OCI-LY7 (cell line): ENCODE measurements around the gene BCL10. TPM values are rescaled to one million over a fixed set of nuclear protein-coding genes. Genes with fewer than 3 reads are reported as not detected.

Experiments
- BruUV-seq: library from RNA; stranded (reverse); fragments of 400-500 nt; replicated peaks from 2 replicates; lab custom pipeline; 2021; lab: Mats Ljungman, UMichigan
- CTCF ChIA-PET: fragments of 300-600 bp; sonication (Branson Sonifier 250); formaldehyde crosslinking; loops from one replicate; lab custom pipeline; 2022; ENCODE audit warnings: antibody characterized with exemption; ENCODE audit not compliant: unreplicated experiment; lab: Charles Lee
- POLR2A ChIA-PET: fragments of 300-600 bp; sonication (Branson Sonifier 250); formaldehyde crosslinking; loops from one replicate; lab custom pipeline; 2022; ENCODE audit warnings: antibody characterized with exemption; lab: Charles Lee
- DNase-seq: peaks from one replicate; pipeline ENCODE4 v3.0.0-alpha.2; 2015; ENCODE audit warnings: low spot score
- H2AFZ ChIP-seq: fragments of 200-600 bp; sonication (generic), shearing (Covaris generic); 2 replicates; pipeline ENCODE4 v1.6.1; 2014; ENCODE audit warnings: mild to moderate bottlenecking, antibody characterized with exemption, low read length, moderate library complexity
- H3K27ac ChIP-seq: fragments of 200-600 bp; sonication (generic); 2 replicates; pipeline ENCODE4 v1.5.1; 2014; ENCODE audit warnings: mixed run types, low read depth, mild to moderate bottlenecking, moderate library complexity, low read length, inconsistent platforms; ENCODE audit not compliant: poor library complexity, severe bottlenecking
- H3K36me3 ChIP-seq: fragments of 200-600 bp; sonication (generic); 2 replicates; pipeline ENCODE4 v1.6.1; 2014; ENCODE audit warnings: mild to moderate bottlenecking, antibody characterized with exemption, low read length, moderate library complexity, mixed read lengths; ENCODE audit not compliant: insufficient read depth
- H3K4me1 ChIP-seq: fragments of 200-600 bp; sonication (generic); 2 replicates; pipeline ENCODE4 v1.5.1; 2014; ENCODE audit warnings: mild to moderate bottlenecking, low read length; ENCODE audit not compliant: insufficient read depth, poor library complexity, severe bottlenecking
- H3K4me2 ChIP-seq: fragments of 200-600 bp; sonication (generic); 2 replicates; pipeline ENCODE4 v1.6.1; 2014; ENCODE audit warnings: mild to moderate bottlenecking, low read length
- H3K4me3 ChIP-seq: fragments of 200-600 bp; sonication (generic); 2 replicates; pipeline ENCODE4 v1.5.1; 2014; ENCODE audit warnings: mild to moderate bottlenecking, low read depth, low read length; ENCODE audit not compliant: poor library complexity, severe bottlenecking
- H3K79me2 ChIP-seq: fragments of 200-600 bp; sonication (generic); 2 replicates; pipeline ENCODE4 v1.6.1; 2016; ENCODE audit warnings: low read depth, mild to moderate bottlenecking, low read length, moderate library complexity, mixed read lengths; ENCODE audit not compliant: insufficient read depth
- H3K9me2 ChIP-seq: fragments of 200-600 bp; sonication (generic); 2 replicates; pipeline ENCODE4 v1.6.1; 2016; ENCODE audit warnings: mild to moderate bottlenecking, low read length, mixed read lengths; ENCODE audit not compliant: insufficient read depth
- H3K9me3 ChIP-seq: fragments of 200-600 bp; sonication (generic); 2 replicates; pipeline ENCODE4 v1.6.1; 2014; ENCODE audit warnings: mild to moderate bottlenecking, mixed run types, low read length, mixed read lengths
- H4K20me1 ChIP-seq: fragments of 200-600 bp; sonication (generic); 2 replicates; pipeline ENCODE4 v1.6.1; 2014; ENCODE audit warnings: mild to moderate bottlenecking, antibody characterized with exemption, low read length, moderate library complexity, mixed read lengths; ENCODE audit not compliant: insufficient read depth
- CTCF ChIP-seq: fragments of 200-600 bp; sonication (generic); conservative IDR thresholded peaks from 2 replicates; pipeline ENCODE4 v1.5.1; 2014; ENCODE audit warnings: mild to moderate bottlenecking, antibody characterized with exemption, low read length, moderate library complexity, mixed read lengths
- EZH2phosphoT487 ChIP-seq: fragments of 200-600 bp; sonication (generic); IDR thresholded peaks from 2 replicates; pipeline ENCODE4 v1.6.1; 2018; ENCODE audit warnings: low read depth, borderline replicate concordance, mild to moderate bottlenecking, mixed run types, antibody characterized with exemption, low read length, moderate library complexity, mixed read lengths
- intact Hi-C: fragments of 100-400 bp; cut with micrococcal nuclease; formaldehyde crosslinking; loops from one replicate; pipeline ENCODE4 v1.10.0; 2022; ENCODE audit not compliant: unreplicated experiment
- total RNA-seq, 2 experiments: library from RNA; depleted of rRNA in 1 of 2; stranded (reverse); fragments of >200 nt in 1 of 2; shearing (Covaris generic) in 1 of 2; gene quantifications; 2 replicates each; pipeline ENCODE4 v1.2.3, GENCODE V29; 2014 to 2022

Gene BCL10
- total RNA-seq, 2 experiments from 2014 or later = 17.4 to 29.0 TPM

GRCh38 chr1:85323770-85324169 is 47.3 kb upstream of the BCL10 start:
- TF ChIP-seq EZH2phosphoT487 = no peak
- no peak for TF ChIP-seq CTCF
- no peaks in the 10 kb centered on the region for H4K20me1 ChIP-seq
- intact Hi-C loops = no loop called here
- H3K9me2 ChIP-seq = no peaks in the 10 kb centered on the region
- no peaks in the 10 kb centered on the region for H3K79me2 ChIP-seq
- no peak overlapping the region for H3K4me3 ChIP-seq
- no peak overlapping the region for H2AFZ ChIP-seq
- H3K27ac ChIP-seq = no peak overlapping the region
- no peaks in the 10 kb centered on the region for H3K36me3 ChIP-seq
- no peaks in the 10 kb centered on the region for H3K4me1 ChIP-seq
- no peak for DNase-seq
- ChIA-PET POLR2A (interaction anchor here (0.7 kb wide), 1 partner anchor 18 kb away, joined by 5 read pairs; no protein-coding TSS in a partner anchor), CTCF (interaction anchor here (0.6 kb wide), 1 partner anchor 284 kb away, joined by 3 read pairs; no protein-coding TSS in a partner anchor)
- H3K9me3 ChIP-seq = no peaks in the 10 kb centered on the region
- no peak overlapping the region for H3K4me2 ChIP-seq
- BruUV-seq = no TSS peak

- Histone ChIP-seq H2AFZ (no peak overlapping the region), H3K9me2 (no peaks in the 10 kb centered on the region), H3K36me3 (no peaks in the 10 kb centered on the region), H3K4me2 (no peak overlapping the region), H3K4me3 (no peak overlapping the region), H3K79me2 (no peaks in the 10 kb centered on the region), H3K27ac (no peak overlapping the region), H3K4me1 (no peaks in the 10 kb centered on the region), H3K9me3 (no peaks in the 10 kb centered on the region), H4K20me1 (no peaks in the 10 kb centered on the region)
- BruUV-seq = no TSS peak
- DNase-seq = no peak
- CTCF ChIA-PET = no interaction called here
- POLR2A ChIA-PET = no interaction called here
- no peak for TF ChIP-seq CTCF
- TF ChIP-seq EZH2phosphoT487 = no peak
- intact Hi-C loops = no loop called here
These were observed 46.2 kb upstream of the BCL10 start for GRCh38 chr1:85322655-85323054.

DNA sequence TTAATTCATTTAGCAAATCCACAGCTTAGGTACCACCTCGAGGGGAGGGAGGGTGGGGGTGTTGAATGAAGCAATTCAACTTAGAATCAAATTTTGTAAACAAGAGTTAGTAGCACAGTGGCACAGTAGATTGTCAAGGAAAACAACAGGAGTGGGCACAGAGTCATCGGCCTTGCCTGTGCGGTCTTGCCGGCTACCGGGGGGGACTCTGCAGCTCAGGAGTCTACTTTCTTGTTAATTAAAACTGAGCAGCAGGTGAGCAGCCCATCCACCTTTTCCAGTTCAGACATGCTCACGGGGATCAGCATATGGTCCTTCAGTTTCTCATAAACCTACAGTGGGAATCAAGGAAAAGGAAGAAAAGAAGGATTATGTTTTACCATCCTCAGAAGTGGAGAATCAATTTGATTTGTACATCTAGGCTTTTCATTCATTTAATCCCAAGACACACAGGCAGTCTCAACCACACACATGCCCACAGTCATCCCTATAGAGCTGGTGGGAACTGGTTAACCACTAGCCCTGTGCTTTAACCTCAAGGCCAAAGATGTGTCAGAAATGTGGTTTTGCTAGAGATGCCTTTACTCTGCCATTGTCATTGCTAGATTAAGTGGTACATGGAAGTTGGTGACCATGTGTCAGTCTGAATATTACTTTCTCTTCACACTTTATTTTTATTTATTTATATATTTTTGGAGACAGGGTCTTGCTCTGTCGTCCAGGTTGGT is 45.0 kb upstream of the BCL10 start:
- no peaks in the 10 kb centered on the region for H3K4me1 ChIP-seq
- intact Hi-C loops = no loop called here
- no TSS peak for BruUV-seq
- ChIA-PET CTCF (no interaction called here), POLR2A (interaction anchor here (0.6 to 0.7 kb wide), 4 partner anchors 35 to 1550 kb away, joined by 3 to 6 read pairs (median 4); no protein-coding TSS in a partner anchor)
- no peak overlapping the region for H3K27ac ChIP-seq
- no peak overlapping the region for H3K4me3 ChIP-seq
- no peaks in the 10 kb centered on the region for H3K9me2 ChIP-seq
- no peak overlapping the region for H2AFZ ChIP-seq
- H3K36me3 ChIP-seq = no peaks in the 10 kb centered on the region
- no peaks in the 10 kb centered on the region for H4K20me1 ChIP-seq
- TF ChIP-seq CTCF = no peak
- TF ChIP-seq EZH2phosphoT487 = no peak
- H3K9me3 ChIP-seq = no peaks in the 10 kb centered on the region
- DNase-seq = no peak
- no peaks in the 10 kb centered on the region for H3K79me2 ChIP-seq
- H3K4me2 ChIP-seq = no peak overlapping the region
